ENCODE data around the gene SPINT2. TPM values are rescaled to one million over a fixed set of nuclear protein-coding genes. Genes with fewer than 3 reads are reported as not detected.
"Not testable (repeated sequence)": the region's sequence is repeated elsewhere in the genome, so short reads cannot be mapped to it uniquely, and the experiment has no call there.

The SPINT2 gene
- total and polyA plus RNA-seq, 7 donors: 14.3 to 616 (median 20.7) TPM

DNA sequence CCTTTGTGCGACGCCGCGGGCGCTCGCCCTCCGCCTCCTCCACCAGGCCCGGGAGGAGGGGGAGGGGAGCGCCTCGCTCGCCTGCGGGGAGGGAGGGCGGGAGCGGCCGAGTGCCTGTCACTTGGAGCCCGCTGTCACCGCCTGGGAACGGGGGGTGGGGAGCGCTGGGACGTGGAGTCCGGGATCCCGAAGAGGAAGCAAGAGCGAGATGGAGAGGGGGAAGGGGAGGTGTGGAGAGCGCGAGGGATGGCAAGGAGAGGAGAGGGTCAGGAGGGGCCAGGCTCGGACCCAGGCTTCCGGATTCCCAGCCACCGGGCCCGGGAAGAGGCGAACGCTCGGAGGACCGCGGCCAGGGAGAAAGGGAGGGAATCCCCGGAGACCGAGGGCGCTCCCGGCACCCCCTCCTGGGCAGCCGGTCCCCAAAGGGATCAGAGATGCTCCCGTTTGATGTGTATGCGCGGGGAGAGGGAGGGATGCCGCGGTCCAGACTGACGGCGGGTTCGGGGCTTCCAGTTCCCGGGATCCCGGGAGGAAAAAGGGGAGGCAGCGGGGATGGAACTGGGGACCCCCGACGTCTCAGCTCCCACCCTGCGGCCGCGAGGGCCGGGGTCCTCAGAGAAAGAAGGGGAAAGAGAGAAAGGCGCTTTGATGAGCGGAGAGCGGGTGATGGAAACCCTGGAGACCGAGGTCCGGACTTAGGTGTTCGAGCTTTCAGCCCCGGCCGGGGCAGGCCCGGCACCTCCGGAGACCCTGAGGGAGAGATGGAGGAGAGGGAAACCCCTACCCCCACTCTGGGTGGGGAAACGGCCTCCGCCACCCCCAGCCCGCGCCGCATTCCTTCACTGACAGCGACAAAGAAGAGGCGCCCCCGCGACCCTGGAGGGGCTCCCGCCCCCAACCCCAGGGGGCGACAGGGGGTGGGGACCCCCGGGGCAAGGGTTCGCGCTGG is 35.6 kb upstream of the SPINT2 start:
- peaks cover 0 to 23% (median 22%) of the 10 kb centered on the region in 4 donors for H3K4me1 ChIP-seq
- TF ChIP-seq POLR2AphosphoS5 (IDR thresholded peaks at IDR 0.05) (no peak), EP300 (IDR thresholded peaks at IDR 0.05) (no peak), POLR2A (IDR thresholded peaks at IDR 0.05) (no peak)
- TF ChIP-seq, protein P1, sequence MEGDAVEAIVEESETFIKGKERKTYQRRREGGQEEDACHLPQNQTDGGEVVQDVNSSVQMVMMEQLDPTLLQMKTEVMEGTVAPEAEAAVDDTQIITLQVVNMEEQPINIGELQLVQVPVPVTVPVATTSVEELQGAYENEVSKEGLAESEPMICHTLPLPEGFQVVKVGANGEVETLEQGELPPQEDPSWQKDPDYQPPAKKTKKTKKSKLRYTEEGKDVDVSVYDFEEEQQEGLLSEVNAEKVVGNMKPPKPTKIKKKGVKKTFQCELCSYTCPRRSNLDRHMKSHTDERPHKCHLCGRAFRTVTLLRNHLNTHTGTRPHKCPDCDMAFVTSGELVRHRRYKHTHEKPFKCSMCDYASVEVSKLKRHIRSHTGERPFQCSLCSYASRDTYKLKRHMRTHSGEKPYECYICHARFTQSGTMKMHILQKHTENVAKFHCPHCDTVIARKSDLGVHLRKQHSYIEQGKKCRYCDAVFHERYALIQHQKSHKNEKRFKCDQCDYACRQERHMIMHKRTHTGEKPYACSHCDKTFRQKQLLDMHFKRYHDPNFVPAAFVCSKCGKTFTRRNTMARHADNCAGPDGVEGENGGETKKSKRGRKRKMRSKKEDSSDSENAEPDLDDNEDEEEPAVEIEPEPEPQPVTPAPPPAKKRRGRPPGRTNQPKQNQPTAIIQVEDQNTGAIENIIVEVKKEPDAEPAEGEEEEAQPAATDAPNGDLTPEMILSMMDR (IDR thresholded peaks at IDR 0.05): no peak
- intact Hi-C loops (cut with DNase I): loop anchor here (10.0 kb wide), 1 partner anchor 324 kb away; the partner anchor contains the start of genes SIPA1L3 and WDR87
- peak overlapping the region in 1 of 4 donors; percentile 14 for H3K4me3 ChIP-seq
- no peaks in the 10 kb centered on the region for H3K36me3 ChIP-seq
- peaks cover 38 to 99% (median 93%) of the 10 kb centered on the region in 3 donors for H3K27me3 ChIP-seq
- WGBS, 2 donors: 2 to 4% methylated on average over 80 of the region's 80 CpGs
- no peak for DNase-seq
- no peak overlapping the region for H3K27ac ChIP-seq
- H3K9me3 ChIP-seq: no peaks in the 10 kb centered on the region

GRCh38 chr19:38229585-38230073 is 34.7 kb upstream of the SPINT2 start:
- Histone ChIP-seq H3K4me3 (peak overlapping the region in 1 of 4 donors; percentile 14), H3K4me1 (peaks cover 0 to 16% (median 15%) of the 10 kb centered on the region in 4 donors), H3K9me3 (no peaks in the 10 kb centered on the region), H3K27ac (no peak overlapping the region), H3K27me3 (peaks cover 30 to 97% (median 86%) of the 10 kb centered on the region in 3 donors), H3K36me3 (no peaks in the 10 kb centered on the region)
- DNase-seq: no peak
- TF ChIP-seq, protein P1 (IDR thresholded peaks at IDR 0.05): no peak
- TF ChIP-seq POLR2A (IDR thresholded peaks at IDR 0.05): no peak
- no peak for TF ChIP-seq POLR2AphosphoS5 (IDR thresholded peaks at IDR 0.05)
- TF ChIP-seq EP300 (IDR thresholded peaks at IDR 0.05): no peak
- intact Hi-C loops (cut with DNase I): loop anchor here (10.0 kb wide), 1 partner anchor 325 kb away; the partner anchor contains the start of genes SIPA1L3 and WDR87
- 1% methylated on average over 54 of the region's 54 CpGs for WGBS, 2 donors

- WGBS, 2 donors: 61 to 70% methylated on average over 3 of the region's 3 CpGs
These were observed 33.8 kb upstream of the SPINT2 start for GRCh38 chr19:38230506-38231133.

GRCh38 chr19:38231918-38232317 is 32.5 kb upstream of the SPINT2 start:
- H3K27ac ChIP-seq: no peak overlapping the region
- no peak overlapping the region for H3K4me3 ChIP-seq
- intact Hi-C loops (cut with DNase I): no loop called here
- peaks cover 24 to 90% (median 71%) of the 10 kb centered on the region in 3 donors for H3K27me3 ChIP-seq
- H3K9me3 ChIP-seq: no peaks in the 10 kb centered on the region
- peaks cover 0 to 16% (median 15%) of the 10 kb centered on the region in 4 donors for H3K4me1 ChIP-seq
- DNase-seq: no peak
- TF ChIP-seq, protein P1 (IDR thresholded peaks at IDR 0.05): no peak
- H3K36me3 ChIP-seq: no peaks in the 10 kb centered on the region
- 86 to 91% methylated on average over 7 of the region's 7 CpGs for WGBS, 2 donors

More at GRCh38 chr19:38230506-38231133, 33.8 kb upstream of the SPINT2 start:
- H3K9me3 ChIP-seq; H3K36me3 ChIP-seq; H3K27ac ChIP-seq; H3K4me3 ChIP-seq; intact Hi-C loops (cut with DNase I); DNase-seq: not testable (repeated sequence)
- Histone ChIP-seq H3K4me1 (peaks cover 0 to 16% (median 15%) of the 10 kb centered on the region in 4 donors), H3K27me3 (peaks cover 29 to 97% (median 84%) of the 10 kb centered on the region in 3 donors)

Data from sigmoid colon (tissue), 7 donors.